D721Med (cell line): ENCODE measurements around the gene DNAJC22.
A peak's percentile ranks its signal among the peaks of the same experiment; 100 is the strongest.

Source experiments
- DNase-seq: peaks from one replicate; pipeline ENCODE4 v3.0.0; 2011; ENCODE audit warnings: low spot score; ENCODE audit not compliant: insufficient read length
- FAIRE-seq: peaks from 2 replicates; lab custom pipeline; 2011; peaks lifted over from hg19 to GRCh38; lab: Jason Lieb, UNC
- CTCF ChIP-seq: IDR thresholded peaks from 2 replicates; pipeline ENCODE4 v1.5.1; 2012; ENCODE audit warnings: mild to moderate bottlenecking, control low read depth; ENCODE audit not compliant: insufficient read depth; ENCODE audit errors: missing control alignments

Gene DNAJC22

GRCh38 chr12:49342914-49343731, 3.6 kb upstream of the DNAJC22 start:
- no peak for FAIRE-seq
- no peak for TF ChIP-seq CTCF
- no peak for DNase-seq

- FAIRE-seq (no peak), DNase-seq (no peak)
- TF ChIP-seq CTCF: no peak
Measured at GRCh38 chr12:49344486-49345050, 2.1 kb upstream of the DNAJC22 start.

- FAIRE-seq (no peak), DNase-seq (no peak)
- TF ChIP-seq CTCF: no peak
Measured at GRCh38 chr12:49345051-49345824, 1.4 kb upstream of the DNAJC22 start.

GRCh38 chr12:49345825-49346658, 646 bp upstream of the DNAJC22 start:
- no peak for TF ChIP-seq CTCF
- FAIRE-seq: no peak
- no peak for DNase-seq

- peak; percentile 74 for TF ChIP-seq CTCF
- FAIRE-seq: no peak
- peak; percentile 93 for DNase-seq
Measured at GRCh38 chr12:49347311-49348193, 864 bp downstream of the DNAJC22 start.

GRCh38 chr12:49348781-49349180, 2.1 kb downstream of the DNAJC22 start:
- FAIRE-seq (no peak), DNase-seq (no peak)
- TF ChIP-seq CTCF: no peak
